Left ventricle myocardium superior (tissue), 1 donor: ENCODE measurements around the gene SMYD2. TPM values are rescaled to one million over a fixed set of nuclear protein-coding genes. Genes with fewer than 3 reads are reported as not detected.
"Not testable (repeated sequence)": the region's sequence is repeated elsewhere in the genome, so short reads cannot be mapped to it uniquely, and the experiment has no call there.

Source experiments
- ATAC-seq: fragments of 200-7000 bp; cut with Tn5 transposase; one replicate; pipeline ENCODE4 v1.9.1; 2020; ENCODE audit warnings: mild to moderate bottlenecking, moderate library complexity
- DNase-seq: peaks from one replicate; pipeline ENCODE4 v3.0.0-alpha.2; 2020
- intact Hi-C: fragments of 100-400 bp; cut with micrococcal nuclease; formaldehyde crosslinking; loops from one replicate; pipeline ENCODE4 v1.11.0; 2022
- total RNA-seq: library from RNA; stranded (reverse); fragmentation: NEBNext Ultra II Directional; extraction: Animal tissue kit (Norgen Biotek cat#: 25700); gene quantifications from one replicate; pipeline ENCODE4 v1.2.1, GENCODE V29; 2021
- donor health status: DM: no; HTN: yes; CAD: no; lungs with severe emphysema.

The SMYD2 gene
- total RNA-seq, 1 donor from 2014 or later = 234 TPM

- intact Hi-C loops = loop anchor here (5.0 kb wide), 1 partner anchor 62 kb away; no protein-coding TSS in a partner anchor
- DNase-seq = no peak
- ATAC-seq = no peak
Observed at GRCh38 chr1:214264976-214265375, 16.0 kb upstream of the SMYD2 start.

- intact Hi-C loops = no loop called here
- DNase-seq (no peak), ATAC-seq (no peak)
Observed at GRCh38 chr1:214270097-214270650, 10.8 kb upstream of the SMYD2 start.

GRCh38 chr1:214271174-214271858, 9.6 kb upstream of the SMYD2 start:
- no peak for DNase-seq
- intact Hi-C loops = no loop called here
- ATAC-seq = peak; percentile 55

GRCh38 chr1:214271995-214272731, 8.8 kb upstream of the SMYD2 start:
- DNase-seq = no peak
- no peak for ATAC-seq
- intact Hi-C loops = no loop called here

- intact Hi-C loops = no loop called here
- DNase-seq (no peak), ATAC-seq (no peak)
Observed at GRCh38 chr1:214272964-214273533, 7.9 kb upstream of the SMYD2 start.

GRCh38 chr1:214275700-214276099, 5.3 kb upstream of the SMYD2 start:
- intact Hi-C loops, ATAC-seq, DNase-seq: not testable (repeated sequence)

- ATAC-seq = no peak
- intact Hi-C loops = no loop called here
- no peak for DNase-seq
Observed at GRCh38 chr1:214276786-214277185, 4.2 kb upstream of the SMYD2 start.

GRCh38 chr1:214277704-214278635, 3.0 kb upstream of the SMYD2 start:
- ATAC-seq = peak; percentile 69
- intact Hi-C loops = no loop called here
- DNase-seq = no peak

GRCh38 chr1:214280386-214281020, 456 bp upstream of the SMYD2 start:
- DNase-seq (peak; percentile 54), ATAC-seq (no peak)
- intact Hi-C loops = no loop called here

GRCh38 chr1:214281720-214282629, 1.0 kb downstream of the SMYD2 start:
- ATAC-seq (peak; percentile 11), DNase-seq (no peak)
- intact Hi-C loops = no loop called here

- intact Hi-C loops = no loop called here
- no peak for DNase-seq
- no peak for ATAC-seq
Observed at GRCh38 chr1:214282630-214283242, 1.8 kb downstream of the SMYD2 start.

- no peak for ATAC-seq
- intact Hi-C loops = no loop called here
- no peak for DNase-seq
Observed at GRCh38 chr1:214285610-214286440, 4.9 kb downstream of the SMYD2 start.

GRCh38 chr1:214287884-214288283, 6.9 kb downstream of the SMYD2 start:
- intact Hi-C loops = no loop called here
- no peak for ATAC-seq
- no peak for DNase-seq

GRCh38 chr1:214289574-214290272, 8.8 kb downstream of the SMYD2 start:
- ATAC-seq = peak; percentile 26
- intact Hi-C loops = no loop called here

GRCh38 chr1:214290424-214291037, 9.6 kb downstream of the SMYD2 start:
- intact Hi-C loops = no loop called here
- DNase-seq (peak; percentile 53), ATAC-seq (peak; percentile 67)

More at GRCh38 chr1:214289574-214290272, 8.8 kb downstream of the SMYD2 start:
- DNase-seq = no peak
